ENCODE data around the gene ANKS1B.

The ANKS1B gene

GRCh38 chr12:99977550-99977949, 7.2 kb downstream of the ANKS1B start:
- peaks cover 10% of the 10 kb centered on the region for H3K27me3 Mint-ChIP-seq (ENCODE audit: low read depth)
- no peak overlapping the region for H3K27ac Mint-ChIP-seq
- TF ChIP-seq CTCF (IDR thresholded peaks at IDR 0.05; ENCODE audit: unreplicated experiment in 3 of 3), result no peak
- no peaks in the 10 kb centered on the region for H3K36me3 Mint-ChIP-seq (ENCODE audit: low read depth)
- no peaks in the 10 kb centered on the region for H3K4me1 Mint-ChIP-seq
- H3K9me3 Mint-ChIP-seq, result peaks cover 2% of the 10 kb centered on the region
- H3K4me3 Mint-ChIP-seq, result no peak overlapping the region

GRCh38 chr12:99976762-99977161, 8.0 kb downstream of the ANKS1B start:
- H3K4me3 Mint-ChIP-seq, result no peak overlapping the region
- no peak overlapping the region for H3K27ac Mint-ChIP-seq
- H3K36me3 Mint-ChIP-seq (ENCODE audit: low read depth), result no peaks in the 10 kb centered on the region
- peaks cover 8% of the 10 kb centered on the region for H3K27me3 Mint-ChIP-seq (ENCODE audit: low read depth)
- TF ChIP-seq CTCF (IDR thresholded peaks at IDR 0.05; ENCODE audit: unreplicated experiment in 3 of 3), result no peak
- H3K4me1 Mint-ChIP-seq, result peaks cover 5% of the 10 kb centered on the region
- H3K9me3 Mint-ChIP-seq, result peaks cover 8% of the 10 kb centered on the region

GRCh38 chr12:99975321-99975720, 9.4 kb downstream of the ANKS1B start:
- H3K27me3 Mint-ChIP-seq (ENCODE audit: low read depth), result peaks cover 1% of the 10 kb centered on the region
- no peaks in the 10 kb centered on the region for H3K36me3 Mint-ChIP-seq (ENCODE audit: low read depth)
- peaks cover 5% of the 10 kb centered on the region for H3K4me1 Mint-ChIP-seq
- H3K4me3 Mint-ChIP-seq, result no peak overlapping the region
- no peak overlapping the region for H3K27ac Mint-ChIP-seq
- H3K9me3 Mint-ChIP-seq, result peaks cover 8% of the 10 kb centered on the region
- no peak for TF ChIP-seq CTCF (IDR thresholded peaks at IDR 0.05; ENCODE audit: unreplicated experiment in 3 of 3)

- no peak overlapping the region for H3K27ac Mint-ChIP-seq
- H3K27me3 Mint-ChIP-seq (ENCODE audit: low read depth), result no peaks in the 10 kb centered on the region
These were observed 10.6 kb downstream of the ANKS1B start for GRCh38 chr12:99974146-99974545.

GRCh38 chr12:99966429-99966828, 18.3 kb downstream of the ANKS1B start:
- Mint-ChIP-seq H3K9me3 (no peaks in the 10 kb centered on the region), H3K27ac (no peak overlapping the region), H3K4me3 (no peak overlapping the region), H3K4me1 (peaks cover 8% of the 10 kb centered on the region), H3K36me3 (ENCODE audit: low read depth) (no peaks in the 10 kb centered on the region), H3K27me3 (ENCODE audit: low read depth) (no peaks in the 10 kb centered on the region)
- no peak for TF ChIP-seq CTCF (IDR thresholded peaks at IDR 0.05; ENCODE audit: unreplicated experiment in 3 of 3)

More at GRCh38 chr12:99974146-99974545, 10.6 kb downstream of the ANKS1B start:
- H3K4me3 Mint-ChIP-seq, result no peak overlapping the region
- H3K9me3 Mint-ChIP-seq, result peaks cover 8% of the 10 kb centered on the region
- TF ChIP-seq CTCF (IDR thresholded peaks at IDR 0.05; ENCODE audit: unreplicated experiment in 3 of 3), result no peak
- H3K36me3 Mint-ChIP-seq (ENCODE audit: low read depth), result no peaks in the 10 kb centered on the region
- H3K4me1 Mint-ChIP-seq, result peaks cover 5% of the 10 kb centered on the region

- H3K27ac Mint-ChIP-seq, result peak overlapping the region in 1 of 3 experiments; percentile 8
- H3K36me3 Mint-ChIP-seq (ENCODE audit: low read depth), result no peaks in the 10 kb centered on the region
These were observed 24.4 kb downstream of the ANKS1B start for GRCh38 chr12:99960311-99960710.

More at GRCh38 chr12:99960311-99960710, 24.4 kb downstream of the ANKS1B start:
- no peaks in the 10 kb centered on the region for H3K27me3 Mint-ChIP-seq (ENCODE audit: low read depth)
- no peaks in the 10 kb centered on the region for H3K9me3 Mint-ChIP-seq
- H3K4me1 Mint-ChIP-seq, result peaks cover 8% of the 10 kb centered on the region
- H3K4me3 Mint-ChIP-seq, result no peak overlapping the region
- no peak for TF ChIP-seq CTCF (IDR thresholded peaks at IDR 0.05; ENCODE audit: unreplicated experiment in 3 of 3)
